ENCODE results near the gene COX6A2. TPM values are rescaled to one million over a fixed set of nuclear protein-coding genes. Genes with fewer than 3 reads are reported as not detected.
"Not testable (repeated sequence)": the region's sequence is repeated elsewhere in the genome, so short reads cannot be mapped to it uniquely, and the experiment has no call there.

The COX6A2 gene
- total RNA-seq, 1 donor from 2014 or later: not detected

DNA sequence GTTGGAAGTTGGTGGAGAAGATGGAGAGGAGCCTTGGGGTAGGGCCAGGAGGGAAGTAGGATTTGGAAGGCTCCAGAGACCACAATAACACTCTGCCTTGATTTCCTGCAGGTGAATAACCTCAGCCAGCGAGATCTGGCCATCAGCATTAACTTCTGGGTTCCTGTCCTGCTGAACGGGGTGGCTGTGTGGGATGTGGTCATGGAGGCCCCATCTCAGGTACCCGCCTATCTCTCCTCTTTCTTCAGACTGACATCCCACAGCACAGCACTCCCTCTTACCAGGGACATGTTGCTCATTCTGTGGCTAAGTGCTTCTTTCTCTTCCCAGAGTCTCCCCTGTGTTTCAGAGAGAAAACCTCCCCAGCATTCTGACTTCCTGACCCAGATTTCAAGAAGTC lies 4.9 kb downstream of the COX6A2 start:
- no peak for DNase-seq (ENCODE audit: low read depth)
- no peak overlapping the region for H3K4me3 ChIP-seq (ENCODE audit: low read depth, low read length)
- TF ChIP-seq, protein P1, sequence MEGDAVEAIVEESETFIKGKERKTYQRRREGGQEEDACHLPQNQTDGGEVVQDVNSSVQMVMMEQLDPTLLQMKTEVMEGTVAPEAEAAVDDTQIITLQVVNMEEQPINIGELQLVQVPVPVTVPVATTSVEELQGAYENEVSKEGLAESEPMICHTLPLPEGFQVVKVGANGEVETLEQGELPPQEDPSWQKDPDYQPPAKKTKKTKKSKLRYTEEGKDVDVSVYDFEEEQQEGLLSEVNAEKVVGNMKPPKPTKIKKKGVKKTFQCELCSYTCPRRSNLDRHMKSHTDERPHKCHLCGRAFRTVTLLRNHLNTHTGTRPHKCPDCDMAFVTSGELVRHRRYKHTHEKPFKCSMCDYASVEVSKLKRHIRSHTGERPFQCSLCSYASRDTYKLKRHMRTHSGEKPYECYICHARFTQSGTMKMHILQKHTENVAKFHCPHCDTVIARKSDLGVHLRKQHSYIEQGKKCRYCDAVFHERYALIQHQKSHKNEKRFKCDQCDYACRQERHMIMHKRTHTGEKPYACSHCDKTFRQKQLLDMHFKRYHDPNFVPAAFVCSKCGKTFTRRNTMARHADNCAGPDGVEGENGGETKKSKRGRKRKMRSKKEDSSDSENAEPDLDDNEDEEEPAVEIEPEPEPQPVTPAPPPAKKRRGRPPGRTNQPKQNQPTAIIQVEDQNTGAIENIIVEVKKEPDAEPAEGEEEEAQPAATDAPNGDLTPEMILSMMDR (conservative IDR thresholded peaks at IDR 0.05; ENCODE audit: low read depth, low read length): no peak

DNA sequence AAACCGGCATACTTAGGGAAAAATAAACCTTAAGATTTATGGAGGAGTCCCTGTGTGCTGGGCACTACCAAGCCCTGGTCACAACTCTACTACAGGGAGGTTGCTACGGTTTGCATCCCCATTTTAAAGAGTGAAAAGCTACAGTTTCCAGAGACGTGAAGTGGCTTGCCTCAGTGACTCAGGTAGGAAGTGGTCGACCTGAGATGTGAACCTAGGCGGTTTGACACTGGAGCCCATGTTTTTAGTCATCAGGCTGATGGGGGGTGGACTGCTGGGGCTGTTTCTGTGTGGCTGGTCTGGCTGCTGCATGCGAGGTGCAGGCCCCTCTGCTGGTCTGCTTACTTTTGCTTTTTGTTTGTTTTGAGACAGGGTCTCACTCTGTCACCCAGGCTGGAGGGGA lies 6.6 kb downstream of the COX6A2 start:
- TF ChIP-seq, protein P1 (conservative IDR thresholded peaks at IDR 0.05; ENCODE audit: low read depth, low read length): no peak
- no peak overlapping the region for H3K4me3 ChIP-seq (ENCODE audit: low read depth, low read length)
- no peak for DNase-seq (ENCODE audit: low read depth)

DNA sequence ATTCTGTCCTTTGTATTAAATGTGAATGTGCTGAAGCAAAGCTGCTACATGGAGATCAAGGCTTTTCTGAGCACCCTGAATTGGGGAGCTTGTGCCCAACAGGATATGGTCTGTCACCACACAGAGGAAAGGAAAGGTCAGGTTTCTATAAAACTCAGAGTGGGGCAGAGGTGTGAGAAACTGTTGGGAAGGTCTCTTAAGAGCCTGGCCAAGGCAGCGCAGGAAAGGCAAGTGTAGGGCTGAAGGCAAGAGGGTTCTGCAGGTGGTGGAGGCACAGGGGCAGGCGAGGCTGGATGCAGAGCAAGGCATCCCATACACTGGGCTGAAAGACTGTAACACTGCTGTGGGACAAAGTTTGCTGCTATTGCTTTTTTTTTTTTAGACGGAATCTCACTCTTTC lies 8.1 kb downstream of the COX6A2 start:
- TF ChIP-seq, protein P1 (conservative IDR thresholded peaks at IDR 0.05; ENCODE audit: low read depth, low read length): no peak
- DNase-seq (ENCODE audit: low read depth): no peak
- H3K4me3 ChIP-seq (ENCODE audit: low read depth, low read length): no peak overlapping the region

DNA sequence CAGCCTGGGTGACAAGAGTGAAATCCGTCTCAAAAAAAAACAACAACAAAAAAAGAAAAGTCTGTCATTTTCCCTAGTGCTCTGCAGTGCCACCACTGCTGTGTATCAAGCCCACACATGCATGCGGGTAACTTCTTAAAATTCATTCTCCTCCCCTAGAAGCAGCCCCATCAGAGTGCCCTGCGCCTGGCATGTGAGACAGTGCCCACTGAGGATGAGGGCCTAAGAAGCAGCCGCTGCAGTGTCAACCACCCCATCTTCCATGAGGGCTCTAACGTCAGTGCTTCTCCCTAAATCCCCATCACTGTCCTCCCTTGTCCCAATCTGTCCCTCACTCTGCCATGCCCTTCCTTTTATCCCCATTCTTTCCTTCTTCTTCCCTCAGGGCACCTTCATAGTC lies 10.2 kb downstream of the COX6A2 start:
- TF ChIP-seq, protein P1 (conservative IDR thresholded peaks at IDR 0.05; ENCODE audit: low read depth, low read length): no peak
- no peak overlapping the region for H3K4me3 ChIP-seq (ENCODE audit: low read depth, low read length)
- no peak for DNase-seq (ENCODE audit: low read depth)

DNA sequence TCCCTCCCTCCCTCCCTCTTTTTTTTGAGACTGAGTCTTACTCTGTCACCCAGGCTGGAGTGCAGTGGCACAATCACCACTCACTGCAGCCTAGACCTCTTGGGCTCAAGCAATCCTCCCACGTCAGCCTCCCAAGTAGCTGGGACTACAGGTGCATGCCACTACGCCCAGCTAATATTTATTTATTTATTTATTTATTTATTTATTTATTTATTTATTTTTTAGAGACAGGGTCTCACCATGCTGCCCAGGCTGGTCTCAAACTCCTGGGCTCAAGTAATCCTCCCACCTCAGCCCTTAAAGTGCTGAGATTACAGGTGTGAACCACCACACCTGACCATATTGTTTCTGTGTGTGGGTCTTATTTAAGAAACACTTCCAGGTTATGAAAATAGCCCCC lies 11.1 kb downstream of the COX6A2 start:
- not testable (repeated sequence) for DNase-seq (ENCODE audit: low read depth); H3K4me3 ChIP-seq (ENCODE audit: low read depth, low read length)

DNA sequence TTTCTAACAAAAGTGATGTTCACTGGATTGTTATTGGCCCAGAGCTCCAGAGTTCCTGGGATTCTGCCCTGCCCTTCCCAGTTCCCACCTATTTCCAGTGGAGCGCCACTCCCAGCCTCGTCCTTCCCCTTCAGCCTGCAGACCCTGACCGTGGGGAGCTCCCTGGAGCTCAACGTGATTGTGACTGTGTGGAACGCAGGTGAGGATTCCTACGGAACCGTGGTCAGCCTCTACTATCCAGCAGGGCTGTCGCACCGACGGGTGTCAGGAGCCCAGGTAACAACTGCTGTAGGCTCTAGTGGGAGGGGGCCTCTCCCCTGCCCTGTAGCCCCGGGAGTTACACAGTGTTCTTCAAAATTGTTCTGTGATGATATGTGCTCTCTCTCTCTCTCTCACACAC lies 11.8 kb downstream of the COX6A2 start:
- DNase-seq (ENCODE audit: low read depth): no peak
- no peak overlapping the region for H3K4me3 ChIP-seq (ENCODE audit: low read depth, low read length)
- TF ChIP-seq, protein P1 (conservative IDR thresholded peaks at IDR 0.05; ENCODE audit: low read depth, low read length): no peak

DNA sequence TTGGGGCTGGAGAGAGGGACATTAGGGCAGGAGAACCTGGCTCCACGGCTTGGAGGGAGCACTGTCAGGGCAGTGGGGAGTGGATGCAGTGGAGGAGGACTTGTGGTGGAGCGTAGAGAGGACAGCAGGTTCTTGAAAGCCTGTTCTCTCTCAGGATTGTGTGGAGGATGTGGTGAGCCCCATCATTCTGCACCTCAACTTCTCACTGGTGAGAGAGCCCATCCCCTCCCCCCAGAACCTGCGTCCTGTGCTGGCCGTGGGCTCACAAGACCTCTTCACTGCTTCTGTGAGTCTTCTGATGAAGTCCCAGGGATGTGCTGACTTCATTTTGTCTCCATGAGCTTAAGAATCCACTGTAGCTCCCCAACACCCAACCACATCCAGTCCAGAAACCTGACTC lies 13.5 kb downstream of the COX6A2 start:
- no peak for DNase-seq (ENCODE audit: low read depth)
- H3K4me3 ChIP-seq (ENCODE audit: low read depth, low read length): no peak overlapping the region
- TF ChIP-seq, protein P1 (conservative IDR thresholded peaks at IDR 0.05; ENCODE audit: low read depth, low read length): no peak

DNA sequence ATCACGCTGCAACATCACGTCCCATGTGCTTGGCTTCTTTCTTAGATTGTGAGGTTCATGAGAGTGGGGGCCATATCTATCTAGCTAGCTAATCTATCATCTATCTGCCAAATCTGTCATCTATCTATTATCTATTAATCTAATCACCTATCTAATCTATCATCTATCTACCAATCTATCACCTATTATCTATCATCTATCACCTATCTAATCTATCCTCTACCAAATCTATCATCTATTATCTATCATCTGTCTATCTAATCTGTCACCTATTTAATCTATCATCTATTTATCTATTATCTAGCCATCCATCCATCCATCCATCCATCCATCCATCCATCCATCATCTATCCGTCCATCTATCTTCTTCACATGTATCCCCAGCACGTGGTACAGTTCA lies 14.2 kb downstream of the COX6A2 start:
- TF ChIP-seq, protein P1 (conservative IDR thresholded peaks at IDR 0.05; ENCODE audit: low read depth, low read length): no peak
- DNase-seq (ENCODE audit: low read depth): no peak
- no peak overlapping the region for H3K4me3 ChIP-seq (ENCODE audit: low read depth, low read length)
